ENCODE data around the gene ZNF543.

DNA sequence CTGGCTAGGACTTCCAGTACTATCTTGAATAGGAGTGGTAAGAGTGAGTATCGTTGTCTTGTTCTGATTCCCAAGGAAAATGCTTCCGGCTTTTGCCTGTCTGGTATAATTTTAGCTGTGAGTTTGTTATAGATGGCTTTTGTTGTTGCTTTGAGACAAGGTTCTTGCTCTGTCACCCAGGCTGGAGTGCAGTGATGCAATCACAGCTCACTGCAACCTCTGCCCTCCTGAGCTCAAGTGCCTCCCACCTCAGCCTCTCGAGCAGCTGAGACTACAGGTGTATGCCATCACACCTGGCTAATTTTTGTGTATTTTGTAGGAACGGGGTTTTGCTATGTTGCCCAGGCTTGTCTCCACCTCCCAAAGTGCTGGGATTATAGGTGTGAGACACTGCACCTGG lies 6.1 kb upstream of the ZNF543 start:
- TF ChIP-seq, protein P1, sequence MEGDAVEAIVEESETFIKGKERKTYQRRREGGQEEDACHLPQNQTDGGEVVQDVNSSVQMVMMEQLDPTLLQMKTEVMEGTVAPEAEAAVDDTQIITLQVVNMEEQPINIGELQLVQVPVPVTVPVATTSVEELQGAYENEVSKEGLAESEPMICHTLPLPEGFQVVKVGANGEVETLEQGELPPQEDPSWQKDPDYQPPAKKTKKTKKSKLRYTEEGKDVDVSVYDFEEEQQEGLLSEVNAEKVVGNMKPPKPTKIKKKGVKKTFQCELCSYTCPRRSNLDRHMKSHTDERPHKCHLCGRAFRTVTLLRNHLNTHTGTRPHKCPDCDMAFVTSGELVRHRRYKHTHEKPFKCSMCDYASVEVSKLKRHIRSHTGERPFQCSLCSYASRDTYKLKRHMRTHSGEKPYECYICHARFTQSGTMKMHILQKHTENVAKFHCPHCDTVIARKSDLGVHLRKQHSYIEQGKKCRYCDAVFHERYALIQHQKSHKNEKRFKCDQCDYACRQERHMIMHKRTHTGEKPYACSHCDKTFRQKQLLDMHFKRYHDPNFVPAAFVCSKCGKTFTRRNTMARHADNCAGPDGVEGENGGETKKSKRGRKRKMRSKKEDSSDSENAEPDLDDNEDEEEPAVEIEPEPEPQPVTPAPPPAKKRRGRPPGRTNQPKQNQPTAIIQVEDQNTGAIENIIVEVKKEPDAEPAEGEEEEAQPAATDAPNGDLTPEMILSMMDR (IDR thresholded peaks at IDR 0.05): no peak
- no peak for TF ChIP-seq POLR2A (IDR thresholded peaks at IDR 0.05)
